HL-60 (cell line): ENCODE measurements around the gene LIX1L.

Source experiments
- DNase-seq, 2 experiments: peaks; one replicate each; pipeline ENCODE4 v3.0.0-alpha.2; 2010 to 2020; ENCODE audit warnings: low read depth in 1 of 2, low spot score in 1 of 2
- H3K27ac ChIP-seq: fragments of 250-450 bp; sonication (Bioruptor Pico); replicated peaks from 2 replicates; pipeline ENCODE4 v1.5.1; 2020; ENCODE audit warnings: mild to moderate bottlenecking, moderate library complexity
- H3K27me3 ChIP-seq: fragments of 250-450 bp; sonication (Bioruptor Pico); 2 replicates; pipeline ENCODE4 v1.5.1; 2021; ENCODE audit warnings: mild to moderate bottlenecking, moderate library complexity; ENCODE audit not compliant: insufficient read depth, poor library complexity, severe bottlenecking
- H3K4me3 ChIP-seq: replicated peaks from 2 replicates; pipeline ENCODE4 v1.5.1; 2011; ENCODE audit warnings: mild to moderate bottlenecking, control low read depth, low read length; ENCODE audit not compliant: insufficient read depth
- CTCF ChIP-seq: IDR thresholded peaks from one replicate; pipeline ENCODE4 v1.5.1; 2011; ENCODE audit warnings: low read length, control low read depth, inconsistent platforms; ENCODE audit not compliant: insufficient read depth
- GABPA ChIP-seq: IDR thresholded peaks from 2 replicates; pipeline ENCODE4 v1.6.1; 2012; ENCODE audit warnings: low read depth
- POLR2AphosphoS5 ChIP-seq: IDR thresholded peaks from 2 replicates; pipeline ENCODE4 v1.6.1; 2012; ENCODE audit warnings: low read depth
- REST ChIP-seq: IDR thresholded peaks from 2 replicates; pipeline ENCODE4 v1.6.1; 2012; ENCODE audit warnings: low read depth; ENCODE audit not compliant: insufficient replicate concordance
- SPI1 ChIP-seq: IDR thresholded peaks from 2 replicates; pipeline ENCODE4 v1.6.1; 2012; ENCODE audit warnings: low read depth, mild to moderate bottlenecking, borderline replicate concordance

Gene LIX1L

GRCh38 chr1:145961425-145962156, 3.8 kb upstream of the LIX1L start:
- DNase-seq = peak in 1 of 2 experiments; percentile 50
- Histone ChIP-seq H3K27me3 (no peaks in the 10 kb centered on the region), H3K4me3 (peak overlapping the region; percentile 46), H3K27ac (no peak overlapping the region)
- TF ChIP-seq GABPA (no peak), SPI1 (no peak), CTCF (no peak), REST (no peak), POLR2AphosphoS5 (no peak)

- TF ChIP-seq REST (no peak), GABPA (no peak), POLR2AphosphoS5 (no peak), CTCF (no peak), SPI1 (no peak)
- Histone ChIP-seq H3K27me3 (no peaks in the 10 kb centered on the region), H3K27ac (no peak overlapping the region), H3K4me3 (peak overlapping the region; percentile 46)
- DNase-seq = no peak
These were observed 3.2 kb upstream of the LIX1L start for GRCh38 chr1:145961109-145961424.

- peak in 1 of 2 experiments; percentile 57 for DNase-seq
- TF ChIP-seq CTCF (no peak), SPI1 (no peak), REST (no peak), GABPA (no peak), POLR2AphosphoS5 (no peak)
- Histone ChIP-seq H3K27ac (no peak overlapping the region), H3K4me3 (peak overlapping the region; percentile 46), H3K27me3 (no peaks in the 10 kb centered on the region)
These were observed 2.8 kb upstream of the LIX1L start for GRCh38 chr1:145960468-145961108.
